Heart left ventricle (tissue), 13 donors: ENCODE measurements around the gene LY9.

Experiments used
- CTCF ChIP-seq, 12 donors: fragments of 200-600 bp; sonication (generic) in 4 of 12; IDR thresholded peaks; one replicate each; pipeline versions ENCODE4 v1.5.0 to v1.8.0; 2018 to 2022; ENCODE audit warnings: antibody characterized with exemption in 12 of 12, mild to moderate bottlenecking in 5 of 12
- POLR2A ChIP-seq, 2 donors: fragments of 450-650 bp; IDR thresholded peaks; one replicate each; pipeline ENCODE4 v1.6.1; 2017; ENCODE audit warnings: antibody characterized with exemption in 2 of 2, mild to moderate bottlenecking in 2 of 2, moderate library complexity in 2 of 2
- donor health status: ischemic (EF 13 %, LVEDD 7.1; RV severe dilation, severe dysfunction).
- donor health status: DM: no; HTN: yes; CAD: no.
- donor health status: DM: no; HTN: no; CAD: no.
- donor health status: ischemic (EF 25% LVEDD 6.9; RV normal size, moderate dysfunction).
- donor health status: ischemic (EF 25% LVEDD 5.7; RV mildly dilated, moderate dysfunction).
- donor health status: ischemic (EF 35%, LVEDD 5.7; RV mildly dilated, moderate dysfunction).
- donor health status: nonischemic (EF 11% LVEDD 7.7; RV severe dilation, severe dysfunction).
- donor health status: DM: yes; HTN: yes; CAD: no.
- donor health status: PGD.
- donor health status: ischemic (EF 29% LVEDD 5.4; RV normal size, mild dysfunction).
- donor health status: nonischemic (EF 23%, LVEDD 6.1; RV moderate dilation, normal function).

GRCh38 chr1:160836561-160836960, 40.6 kb downstream of the LY9 start:
- TF ChIP-seq CTCF (IDR thresholded peaks at IDR 0.05) (no peak), POLR2A (IDR thresholded peaks at IDR 0.05) (no peak)
